Neural cell (in vitro differentiated cells): ENCODE results near the gene NAE1.

Experiments
- EZH2 ChIP-seq: fragments of 200-600, 300-800 bp; shearing (Covaris generic), sonication (generic); IDR thresholded peaks from 2 replicates; pipeline ENCODE4 v1.6.1; 2014; ENCODE audit warnings: antibody characterized with exemption, low read length, borderline replicate concordance, mild to moderate bottlenecking; ENCODE audit not compliant: insufficient read depth, poor library complexity, severe bottlenecking
- TF ChIP-seq, protein P1 (sequence below): fragments of 450-650 bp; IDR thresholded peaks from 2 replicates; pipeline ENCODE4 v1.5.1; 2014; ENCODE audit warnings: antibody characterized with exemption, mild to moderate bottlenecking, moderate library complexity; ENCODE audit not compliant: poor library complexity, severe bottlenecking

DNA sequence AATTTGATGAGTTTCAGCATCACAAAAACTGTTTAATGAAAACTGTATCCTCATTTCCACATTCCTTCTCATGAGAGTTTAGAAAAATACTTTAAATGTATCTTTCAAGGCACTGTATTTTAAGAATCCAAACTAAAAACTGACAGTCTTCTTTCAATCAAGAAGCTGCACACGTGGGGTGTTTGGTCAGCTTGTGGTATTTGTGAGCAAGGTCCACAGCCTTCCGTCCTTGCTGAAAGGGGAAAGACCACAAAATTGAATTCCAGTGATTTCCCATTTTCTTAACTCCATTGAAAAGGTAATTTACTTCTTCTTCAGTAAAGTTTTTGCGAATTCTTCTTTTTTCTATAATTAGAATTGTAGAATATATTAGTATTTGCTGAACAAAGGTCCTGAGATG lies 76.0 kb downstream of the NAE1 start:
- TF ChIP-seq, protein P1, sequence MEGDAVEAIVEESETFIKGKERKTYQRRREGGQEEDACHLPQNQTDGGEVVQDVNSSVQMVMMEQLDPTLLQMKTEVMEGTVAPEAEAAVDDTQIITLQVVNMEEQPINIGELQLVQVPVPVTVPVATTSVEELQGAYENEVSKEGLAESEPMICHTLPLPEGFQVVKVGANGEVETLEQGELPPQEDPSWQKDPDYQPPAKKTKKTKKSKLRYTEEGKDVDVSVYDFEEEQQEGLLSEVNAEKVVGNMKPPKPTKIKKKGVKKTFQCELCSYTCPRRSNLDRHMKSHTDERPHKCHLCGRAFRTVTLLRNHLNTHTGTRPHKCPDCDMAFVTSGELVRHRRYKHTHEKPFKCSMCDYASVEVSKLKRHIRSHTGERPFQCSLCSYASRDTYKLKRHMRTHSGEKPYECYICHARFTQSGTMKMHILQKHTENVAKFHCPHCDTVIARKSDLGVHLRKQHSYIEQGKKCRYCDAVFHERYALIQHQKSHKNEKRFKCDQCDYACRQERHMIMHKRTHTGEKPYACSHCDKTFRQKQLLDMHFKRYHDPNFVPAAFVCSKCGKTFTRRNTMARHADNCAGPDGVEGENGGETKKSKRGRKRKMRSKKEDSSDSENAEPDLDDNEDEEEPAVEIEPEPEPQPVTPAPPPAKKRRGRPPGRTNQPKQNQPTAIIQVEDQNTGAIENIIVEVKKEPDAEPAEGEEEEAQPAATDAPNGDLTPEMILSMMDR: no peak
- TF ChIP-seq EZH2: no peak
